ENCODE results near the gene EDNRB.

GRCh38 chr13:77891041-77891440, 27.6 kb downstream of the EDNRB start:
- TF ChIP-seq CTCF (IDR thresholded peaks at IDR 0.05) (no peak), POLR2A (IDR thresholded peaks at IDR 0.05) (no peak)

Data from Peyer's patch (tissue), 4 donors.